K562 (cell line): ENCODE results near the gene MMP28. TPM values are rescaled to one million over a fixed set of nuclear protein-coding genes. Genes with fewer than 3 reads are reported as not detected.

ENCODE experiments used
- ATAC-seq: fragments of 200-7000 bp; cut with Tn5 transposase; 3 replicates; pipeline ENCODE4 v1.9.1; 2020; ENCODE audit warnings: moderate library complexity
- BruUV-seq: library from RNA; stranded (reverse); fragments of 400-500 nt; replicated peaks from 2 replicates; lab custom pipeline; 2021; lab: Mats Ljungman, UMichigan
- CTCF ChIA-PET: fragments of 300-600 bp; formaldehyde crosslinking; extraction: SDS; loops from one replicate; lab custom pipeline; 2021; ENCODE audit warnings: low intra/inter-chr PET ratio; lab: Yijun Ruan, JAX
- POLR2A ChIA-PET: fragments of 300-600, 350-650 bp; sonication (Branson Sonifier 250); formaldehyde crosslinking; extraction: SDS; loops from one replicate; lab custom pipeline; 2021; ENCODE audit warnings: antibody characterized with exemption, inconsistent platforms; lab: Yijun Ruan, JAX
- DNase-seq, 4 experiments: peaks; one replicate each; pipeline versions ENCODE4 v3.0.0 to v3.0.0-alpha.2; 2011 to 2018; ENCODE audit warnings: low spot score in 3 of 4, mixed read lengths in 3 of 4; ENCODE audit errors: extremely low read depth in 1 of 4
- FAIRE-seq: peaks from 2 replicates; lab custom pipeline; 2011; peaks lifted over from hg19 to GRCh38; lab: Jason Lieb, UNC
- H2AFZ ChIP-seq: 2 replicates; pipeline ENCODE4 v1.6.0; 2011; ENCODE audit warnings: low read depth, low read length, control low read depth, inconsistent platforms
- H3K27ac ChIP-seq: fragments of 200-600 bp; 3 replicates; pipeline ENCODE4 v1.8.0; 2011; ENCODE audit warnings: low read depth, mild to moderate bottlenecking, control low read depth, inconsistent platforms, low read length, moderate library complexity, mixed read lengths; ENCODE audit errors: extremely low read depth
- H3K27me3 ChIP-seq, 2 experiments: fragments of 300-600 bp in 1 of 2; 2 replicates in 1 of 2; 3 replicates in 1 of 2; pipeline versions ENCODE4 v1.6.0 to v1.8.0; 2011; ENCODE audit warnings: inconsistent platforms in 2 of 2, low read length in 2 of 2, mild to moderate bottlenecking in 1 of 2, mixed read lengths in 1 of 2, moderate library complexity in 1 of 2; ENCODE audit not compliant: control insufficient read depth in 2 of 2, insufficient read depth in 2 of 2
- H3K36me3 ChIP-seq: fragments of 300-600 bp; 3 replicates; pipeline ENCODE4 v1.8.0; 2011; ENCODE audit warnings: mild to moderate bottlenecking, low read length, inconsistent platforms; ENCODE audit not compliant: control insufficient read depth, insufficient read depth
- H3K4me1 ChIP-seq, 2 experiments: fragments of 200-600 bp in 1 of 2; replicated peaks in 1 of 2; 2 replicates in 1 of 2; 3 replicates in 1 of 2; pipeline versions ENCODE4 v1.5.1 to v1.8.0; 2011; ENCODE audit warnings: inconsistent platforms in 2 of 2, low read length in 2 of 2, mild to moderate bottlenecking in 1 of 2, mixed read lengths in 1 of 2, moderate library complexity in 1 of 2; ENCODE audit not compliant: control insufficient read depth in 2 of 2, insufficient read depth in 2 of 2
- H3K4me2 ChIP-seq: 2 replicates; pipeline ENCODE4 v1.6.1; 2011; ENCODE audit warnings: low read length, control low read depth, inconsistent platforms, mixed read lengths; ENCODE audit not compliant: insufficient read depth
- H3K4me3 ChIP-seq: fragments of 200-600 bp; sonication (generic), shearing (Covaris generic); 2 replicates; pipeline ENCODE4 v1.5.1; 2016; ENCODE audit warnings: control low read depth, inconsistent platforms
- H3K79me2 ChIP-seq: fragments of 200-600 bp; 3 replicates; pipeline ENCODE4 v1.8.0; 2011; ENCODE audit warnings: low read length, inconsistent platforms; ENCODE audit not compliant: control insufficient read depth, insufficient read depth
- H3K9ac ChIP-seq, 2 experiments: 2 replicates each; pipeline versions ENCODE4 v1.6.0 to v1.6.1; 2011; ENCODE audit warnings: low read depth in 2 of 2, low read length in 2 of 2, control low read depth in 1 of 2, inconsistent platforms in 1 of 2, mild to moderate bottlenecking in 1 of 2, mixed read lengths in 1 of 2; ENCODE audit not compliant: insufficient read depth in 1 of 2
- H3K9me1 ChIP-seq: one replicate; pipeline ENCODE4 v1.6.0; 2011; ENCODE audit warnings: inconsistent platforms, mild to moderate bottlenecking, low read length, moderate library complexity; ENCODE audit not compliant: control insufficient read depth, insufficient read depth
- H3K9me3 ChIP-seq: replicated peaks from 2 replicates; pipeline ENCODE4 v1.5.1; 2011; ENCODE audit warnings: low read depth, low read length, inconsistent platforms; ENCODE audit not compliant: control insufficient read depth, insufficient read depth
- H4K20me1 ChIP-seq: replicated peaks from 2 replicates; pipeline ENCODE4 v1.6.1; 2011; ENCODE audit warnings: low read length, inconsistent platforms, mixed read lengths; ENCODE audit not compliant: control insufficient read depth, insufficient read depth
- CBX3 ChIP-seq, 2 experiments: IDR thresholded peaks; 1 replicate in 1 of 2; 2 replicates in 1 of 2; pipeline ENCODE4 v1.6.1; 2012; ENCODE audit warnings: inconsistent platforms in 2 of 2, low read length in 2 of 2, borderline replicate concordance in 1 of 2, control low read depth in 1 of 2
- NFXL1 ChIP-seq: fragments of 450-650 bp; formaldehyde crosslinking; IDR thresholded peaks from 2 replicates; pipeline ENCODE4 v1.4.0; 2021; ENCODE audit warnings: mild to moderate bottlenecking
- POU5F1 ChIP-seq: fragments of 150-350 bp; IDR thresholded peaks from 2 replicates; pipeline ENCODE4 v1.6.1; 2014; ENCODE audit warnings: borderline replicate concordance, low read length, low read depth, mild to moderate bottlenecking; ENCODE audit not compliant: partially characterized antibody
- PYGO2 ChIP-seq: fragments of 450-650 bp; IDR thresholded peaks from 2 replicates; pipeline ENCODE4 v1.6.1; 2016; ENCODE audit warnings: mild to moderate bottlenecking, missing genetic modification characterization, moderate library complexity, missing compliant biosample characterization
- ZBTB1 ChIP-seq: sonication (generic); formaldehyde crosslinking; IDR thresholded peaks from 2 replicates; pipeline ENCODE4 v1.8.1; 2023; ENCODE audit warnings: missing genetic modification reagents, low read depth, mild to moderate bottlenecking, borderline replicate concordance
- WGBS: fragments of 100-300 bp; shearing (Covaris generic); methylation state at CpG from one replicate; pipeline ENCODE4 v1.1.6; 2016; ENCODE audit warnings: low coverage, mixed read lengths; ENCODE audit not compliant: insufficient coverage; ENCODE audit errors: missing lambda C conversion rate; 5-methylcytosine and 5-hydroxymethylcytosine counted together
- in situ Hi-C: fragments of 300-500 bp; cut with MboI; formaldehyde crosslinking; loops from 4 replicates; pipeline ENCODE4 v1.15.0; 2018; ENCODE audit warnings: inconsistent platforms, mixed read lengths
- intact Hi-C: fragments of 100-400 bp; cut with micrococcal nuclease; formaldehyde crosslinking; loops from 2 replicates; pipeline ENCODE4 v1.14.2; 2022
- polyA plus RNA-seq, 8 experiments: library from polyadenylated mRNA; depleted of rRNA in 4 of 8; stranded (reverse) in 5 of 8; unstranded in 3 of 8; fragments of >200 nt; fragmentation: Nextera tagmentation in 2 of 8; fragmentation: Illumina TruSeq in 1 of 8; extraction: Ambion mirVana in 2 of 8; extraction: Trizol in 1 of 8; gene quantifications; 2 replicates each; pipeline versions ENCODE4 v1.2.1 to v1.2.3, GENCODE V29; 2011 to 2014; ENCODE audit warnings: inconsistent platforms in 1 of 8, missing spikeins in 1 of 8
- total RNA-seq, 7 experiments: library from RNA; depleted of rRNA in 6 of 7; stranded (reverse); fragments of >200 nt in 6 of 7; fragmentation: Illumina TruSeq in 2 of 7; extraction: Trizol in 2 of 7; gene quantifications; 2 replicates each; pipeline versions ENCODE4 v1.2.1 to v1.2.3, GENCODE V29; 2011 to 2021; ENCODE audit warnings: low replicate concordance in 1 of 7
- TF ChIP-seq, protein P1 (sequence below): sonication (generic); formaldehyde crosslinking; IDR thresholded peaks from 2 replicates; pipeline ENCODE4 v1.8.1; 2023; ENCODE audit warnings: mild to moderate bottlenecking, missing genetic modification reagents
- TF ChIP-seq, protein P2 (sequence below), 3 experiments: IDR thresholded peaks in 2 of 3; conservative IDR thresholded peaks in 1 of 3; 2 replicates each; pipeline ENCODE4 v1.5.1; 2011 to 2012; ENCODE audit warnings: low read length in 3 of 3, mild to moderate bottlenecking in 3 of 3, control low read depth in 2 of 3, improper control_type of control experiment in 1 of 3, inconsistent platforms in 1 of 3, low read depth in 1 of 3, mixed read lengths in 1 of 3, moderate library complexity in 1 of 3; ENCODE audit not compliant: insufficient read depth in 2 of 3
- TF ChIP-seq, protein P3 (sequence below): fragments of 250-450 bp; sonication (Bioruptor Pico); IDR thresholded peaks from 2 replicates; pipeline ENCODE4 v1.8.0; 2022; ENCODE audit warnings: moderate library complexity, mild to moderate bottlenecking, inconsistent platforms

The MMP28 gene
- total and polyA plus RNA-seq, 9 of the 15 experiments (the other 6 are each of a cell fraction or from before 2014, with no cell fraction given): not detected

DNA sequence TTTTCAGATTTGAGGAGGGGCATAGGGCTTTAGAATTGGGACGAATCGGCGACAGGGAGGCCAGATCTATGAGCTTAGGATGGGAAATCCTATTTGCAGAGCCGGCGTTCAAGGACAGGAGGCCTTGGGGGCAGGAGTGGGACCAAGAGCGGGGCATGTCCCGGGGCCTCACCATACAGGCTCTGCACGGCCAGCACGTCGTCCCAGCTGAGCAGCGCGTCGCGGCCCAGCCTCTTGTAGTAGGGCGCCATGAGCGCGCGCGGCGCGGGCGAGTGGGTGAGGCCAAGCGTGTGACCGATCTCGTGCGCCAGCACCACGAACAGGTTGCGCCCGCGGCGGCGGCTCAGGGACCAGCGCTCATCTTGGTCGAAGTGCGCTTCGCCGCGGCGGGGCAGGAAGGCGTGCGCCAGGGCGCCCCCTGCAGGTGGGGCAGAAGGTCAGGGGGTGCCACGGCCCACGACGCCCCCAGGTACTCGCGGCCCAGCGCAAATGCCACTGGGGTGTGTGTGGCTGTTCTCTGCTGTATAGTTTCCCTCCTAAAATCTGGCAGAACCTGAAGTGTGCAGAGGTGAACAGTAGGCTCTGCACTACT is 25.4 kb downstream of the MMP28 start (continued):
- TF ChIP-seq, protein P1, sequence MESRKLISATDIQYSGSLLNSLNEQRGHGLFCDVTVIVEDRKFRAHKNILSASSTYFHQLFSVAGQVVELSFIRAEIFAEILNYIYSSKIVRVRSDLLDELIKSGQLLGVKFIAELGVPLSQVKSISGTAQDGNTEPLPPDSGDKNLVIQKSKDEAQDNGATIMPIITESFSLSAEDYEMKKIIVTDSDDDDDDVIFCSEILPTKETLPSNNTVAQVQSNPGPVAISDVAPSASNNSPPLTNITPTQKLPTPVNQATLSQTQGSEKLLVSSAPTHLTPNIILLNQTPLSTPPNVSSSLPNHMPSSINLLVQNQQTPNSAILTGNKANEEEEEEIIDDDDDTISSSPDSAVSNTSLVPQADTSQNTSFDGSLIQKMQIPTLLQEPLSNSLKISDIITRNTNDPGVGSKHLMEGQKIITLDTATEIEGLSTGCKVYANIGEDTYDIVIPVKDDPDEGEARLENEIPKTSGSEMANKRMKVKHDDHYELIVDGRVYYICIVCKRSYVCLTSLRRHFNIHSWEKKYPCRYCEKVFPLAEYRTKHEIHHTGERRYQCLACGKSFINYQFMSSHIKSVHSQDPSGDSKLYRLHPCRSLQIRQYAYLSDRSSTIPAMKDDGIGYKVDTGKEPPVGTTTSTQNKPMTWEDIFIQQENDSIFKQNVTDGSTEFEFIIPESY: peak; percentile 94
- TF ChIP-seq, protein P2, sequence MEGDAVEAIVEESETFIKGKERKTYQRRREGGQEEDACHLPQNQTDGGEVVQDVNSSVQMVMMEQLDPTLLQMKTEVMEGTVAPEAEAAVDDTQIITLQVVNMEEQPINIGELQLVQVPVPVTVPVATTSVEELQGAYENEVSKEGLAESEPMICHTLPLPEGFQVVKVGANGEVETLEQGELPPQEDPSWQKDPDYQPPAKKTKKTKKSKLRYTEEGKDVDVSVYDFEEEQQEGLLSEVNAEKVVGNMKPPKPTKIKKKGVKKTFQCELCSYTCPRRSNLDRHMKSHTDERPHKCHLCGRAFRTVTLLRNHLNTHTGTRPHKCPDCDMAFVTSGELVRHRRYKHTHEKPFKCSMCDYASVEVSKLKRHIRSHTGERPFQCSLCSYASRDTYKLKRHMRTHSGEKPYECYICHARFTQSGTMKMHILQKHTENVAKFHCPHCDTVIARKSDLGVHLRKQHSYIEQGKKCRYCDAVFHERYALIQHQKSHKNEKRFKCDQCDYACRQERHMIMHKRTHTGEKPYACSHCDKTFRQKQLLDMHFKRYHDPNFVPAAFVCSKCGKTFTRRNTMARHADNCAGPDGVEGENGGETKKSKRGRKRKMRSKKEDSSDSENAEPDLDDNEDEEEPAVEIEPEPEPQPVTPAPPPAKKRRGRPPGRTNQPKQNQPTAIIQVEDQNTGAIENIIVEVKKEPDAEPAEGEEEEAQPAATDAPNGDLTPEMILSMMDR (IDR thresholded peaks at IDR 0.05 in 2 of 3, conservative IDR thresholded peaks at IDR 0.05 in 1 of 3; ENCODE audit: insufficient read depth in 2 of 3, low read depth in 1 of 3, low read length in 3 of 3): peak; percentile 17 to 44 (median 30); a peak in 3 of 6 replicates
- no peak for TF ChIP-seq PYGO2

DNA sequence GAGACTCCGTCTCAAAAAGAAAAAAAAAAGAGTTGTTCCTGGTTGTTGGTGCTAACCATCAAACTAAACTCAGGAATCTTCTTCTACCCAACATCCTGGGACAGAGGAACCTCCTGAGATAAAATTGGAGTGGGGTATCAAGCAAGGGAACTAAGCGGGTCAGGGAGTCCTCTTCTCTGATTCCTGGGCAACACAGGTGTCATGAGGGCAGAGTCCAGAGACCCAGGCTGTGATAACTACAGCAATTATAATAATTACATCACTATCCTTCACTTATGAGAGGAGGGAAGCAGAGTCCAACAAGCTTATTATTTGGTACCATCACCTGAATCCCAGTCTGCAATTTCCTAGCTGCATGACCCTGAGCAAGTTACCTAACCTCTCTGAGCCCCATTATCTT is 26.6 kb downstream of the MMP28 start:
- no peaks in the 10 kb centered on the region for H3K79me2 ChIP-seq
- FAIRE-seq (no peak), DNase-seq (no peak), ATAC-seq (no peak)
- POLR2A ChIA-PET: interaction anchor here (0.6 to 1.2 kb wide), 2 partner anchors 40 to 287 kb away, joined by 3 read pairs; partner anchors contain the start of gene TAF15
- H3K9me3 ChIP-seq: no peaks in the 10 kb centered on the region
- peaks cover 48 to 79% of the 10 kb centered on the region in 2 experiments; a peak in 4 of 5 replicates for H3K27me3 ChIP-seq
- WGBS: 0% methylated on average over 2 of the region's 2 CpGs
- in situ Hi-C loops (loop anchor here (5.0 kb wide), 1 partner anchor 39 kb away; the partner anchor contains the start of gene TAF15), intact Hi-C loops (loop anchor here (10.0 kb wide), 1 partner anchor 176 kb away; the partner anchor contains the start of gene LYZL6)
- H3K36me3 ChIP-seq: no peaks in the 10 kb centered on the region
- no peak overlapping the region for H2AFZ ChIP-seq
- H4K20me1 ChIP-seq: no peaks in the 10 kb centered on the region
- H3K4me2 ChIP-seq: no peak overlapping the region
- no peak overlapping the region for H3K27ac ChIP-seq
- peaks cover 3% of the 10 kb centered on the region for H3K9me1 ChIP-seq
- no TSS peak for BruUV-seq
- peaks cover 0 to 27% of the 10 kb centered on the region in 2 experiments; a peak in 3 of 5 replicates for H3K4me1 ChIP-seq
- no peak overlapping the region for H3K4me3 ChIP-seq
- CTCF ChIA-PET: no interaction called here
- no peak overlapping the region for H3K9ac ChIP-seq
- TF ChIP-seq, protein P3, sequence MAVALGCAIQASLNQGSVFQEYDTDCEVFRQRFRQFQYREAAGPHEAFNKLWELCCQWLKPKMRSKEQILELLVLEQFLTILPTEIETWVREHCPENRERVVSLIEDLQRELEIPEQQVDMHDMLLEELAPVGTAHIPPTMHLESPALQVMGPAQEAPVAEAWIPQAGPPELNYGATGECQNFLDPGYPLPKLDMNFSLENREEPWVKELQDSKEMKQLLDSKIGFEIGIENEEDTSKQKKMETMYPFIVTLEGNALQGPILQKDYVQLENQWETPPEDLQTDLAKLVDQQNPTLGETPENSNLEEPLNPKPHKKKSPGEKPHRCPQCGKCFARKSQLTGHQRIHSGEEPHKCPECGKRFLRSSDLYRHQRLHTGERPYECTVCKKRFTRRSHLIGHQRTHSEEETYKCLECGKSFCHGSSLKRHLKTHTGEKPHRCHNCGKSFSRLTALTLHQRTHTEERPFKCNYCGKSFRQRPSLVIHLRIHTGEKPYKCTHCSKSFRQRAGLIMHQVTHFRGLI (CRISPR knock-in tag): no peak
- no peak for TF ChIP-seq CBX3 (IDR thresholded peaks at IDR 0.05; ENCODE audit: borderline replicate concordance in 1 of 2, low read length in 2 of 2)
- TF ChIP-seq POU5F1: no peak
- no peak for TF ChIP-seq NFXL1 (CRISPR knock-in tag)
- no peak for TF ChIP-seq ZBTB1 (CRISPR knock-in tag)
